Tibial nerve (tissue), 4 donors: ENCODE results near the gene EXOC3. TPM values are rescaled to one million over a fixed set of nuclear protein-coding genes. Genes with fewer than 3 reads are reported as not detected.
"Not testable (repeated sequence)": the region's sequence is repeated elsewhere in the genome, so short reads cannot be mapped to it uniquely, and the experiment has no call there.

ENCODE experiments used
- DNase-seq, 2 donors: peaks; one replicate each; pipeline ENCODE4 v3.0.0-alpha.2; 2019; ENCODE audit warnings: low spot score in 2 of 2
- H3K27ac ChIP-seq, 4 donors: fragments of 200-600 bp; sonication (generic) in 3 of 4; one replicate each; pipeline ENCODE4 v1.5.1; 2017 to 2019; ENCODE audit warnings: mild to moderate bottlenecking in 1 of 4
- H3K27me3 ChIP-seq, 2 donors: fragments of 200-600 bp; sonication (generic) in 1 of 2; one replicate each; pipeline versions ENCODE4 v1.5.1 to v1.6.0; 2017 to 2019
- H3K36me3 ChIP-seq, 3 donors: fragments of 200-600 bp; sonication (generic); one replicate each; pipeline ENCODE4 v1.5.1; 2018 to 2019
- H3K4me1 ChIP-seq, 4 donors: fragments of 200-600 bp; sonication (generic) in 3 of 4; one replicate each; pipeline ENCODE4 v1.5.1; 2017 to 2019
- H3K4me3 ChIP-seq, 4 donors: fragments of 200-600 bp; sonication (generic) in 3 of 4; one replicate each; pipeline ENCODE4 v1.5.1; 2017 to 2019; ENCODE audit warnings: mild to moderate bottlenecking in 1 of 4, moderate library complexity in 1 of 4
- H3K9me3 ChIP-seq, 4 donors: fragments of 200-600 bp; sonication (generic) in 3 of 4; one replicate each; pipeline ENCODE4 v1.5.1; 2017 to 2019
- EP300 ChIP-seq, 2 donors: sonication (generic); formaldehyde crosslinking; IDR thresholded peaks; one replicate each; pipeline ENCODE4 v1.6.1; 2017; ENCODE audit warnings: antibody characterized with exemption in 2 of 2, mild to moderate bottlenecking in 1 of 2
- POLR2A ChIP-seq, 2 donors: fragments of 450-650 bp; IDR thresholded peaks; one replicate each; pipeline ENCODE4 v1.6.1; 2017; ENCODE audit warnings: antibody characterized with exemption in 2 of 2, mild to moderate bottlenecking in 2 of 2, moderate library complexity in 2 of 2
- WGBS, 2 donors: methylation state at CpG; one replicate each; pipeline ENCODE4 v1.1.5; 2018; 5-methylcytosine and 5-hydroxymethylcytosine counted together
- total RNA-seq, 4 donors: library from RNA; depleted of rRNA; stranded (reverse); fragments of >200 nt; gene quantifications; one replicate each; pipeline ENCODE4 v1.1.0, GENCODE V29; 2016
- TF ChIP-seq, protein P1 (sequence below), 5 experiments: fragments of 200-600 bp in 3 of 5; fragments of 450-650 bp in 2 of 5; sonication (generic) in 3 of 5; IDR thresholded peaks; one replicate each; pipeline ENCODE4 v1.5.1; 2016 to 2019; ENCODE audit warnings: antibody characterized with exemption in 5 of 5, mild to moderate bottlenecking in 3 of 5, moderate library complexity in 2 of 5

EXOC3 gene
- total RNA-seq, 4 donors from 2014 or later = 53.5 to 98.4 (median 58.8) TPM

DNA sequence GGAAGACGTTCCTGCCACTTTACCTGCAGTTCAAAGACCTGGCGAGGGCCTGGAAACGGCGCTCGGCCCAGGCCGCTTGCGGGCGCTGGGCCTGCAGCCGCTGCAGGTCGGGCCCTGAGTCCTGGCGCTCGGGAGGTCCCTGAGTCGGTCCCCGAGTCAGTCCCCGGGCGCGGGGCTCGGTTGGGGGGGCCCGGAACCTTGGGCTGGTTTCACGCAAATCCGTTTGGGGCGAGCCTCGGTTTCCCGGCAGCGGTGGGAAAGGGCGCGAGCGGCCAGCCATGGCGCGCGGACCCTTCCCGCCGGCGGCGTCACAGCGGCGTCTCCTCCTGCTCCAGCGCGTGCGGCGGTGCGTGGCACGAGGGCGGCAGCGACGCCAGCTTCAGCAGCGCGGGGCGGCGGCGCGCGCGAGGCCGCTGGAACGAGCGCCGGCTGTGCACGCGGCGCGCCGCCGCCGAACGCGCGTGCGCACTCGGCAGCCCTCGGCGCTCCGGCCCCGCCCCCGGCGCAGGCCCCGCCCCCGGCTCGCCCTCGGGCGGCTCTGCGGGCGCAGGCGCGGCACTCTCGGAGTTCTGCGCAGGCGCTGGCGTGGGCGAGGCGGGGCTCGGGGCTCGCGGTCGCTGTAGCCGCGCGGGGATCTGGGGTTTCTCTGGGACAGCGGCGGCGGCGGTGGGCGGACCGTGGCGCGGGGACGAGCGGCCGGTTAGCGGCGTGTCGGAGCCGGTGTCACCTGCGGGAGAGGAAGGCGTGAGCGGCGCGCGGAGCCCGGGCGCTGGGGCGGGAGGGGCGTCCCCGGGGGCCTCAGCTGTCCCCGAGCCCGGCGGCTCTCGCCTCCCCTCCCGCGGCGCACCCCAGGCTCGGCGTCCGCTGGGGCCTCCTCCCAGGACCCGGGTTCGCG lies 29.9 kb downstream of the EXOC3 start:
- peaks cover 0 to 33% of the 10 kb centered on the region in 2 donors for H3K27me3 ChIP-seq
- H3K4me1 ChIP-seq = peaks cover 0 to 40% (median 24%) of the 10 kb centered on the region in 4 donors
- H3K36me3 ChIP-seq = peaks cover 0 to 37% (median 0%) of the 10 kb centered on the region in 3 donors
- TF ChIP-seq, protein P1, sequence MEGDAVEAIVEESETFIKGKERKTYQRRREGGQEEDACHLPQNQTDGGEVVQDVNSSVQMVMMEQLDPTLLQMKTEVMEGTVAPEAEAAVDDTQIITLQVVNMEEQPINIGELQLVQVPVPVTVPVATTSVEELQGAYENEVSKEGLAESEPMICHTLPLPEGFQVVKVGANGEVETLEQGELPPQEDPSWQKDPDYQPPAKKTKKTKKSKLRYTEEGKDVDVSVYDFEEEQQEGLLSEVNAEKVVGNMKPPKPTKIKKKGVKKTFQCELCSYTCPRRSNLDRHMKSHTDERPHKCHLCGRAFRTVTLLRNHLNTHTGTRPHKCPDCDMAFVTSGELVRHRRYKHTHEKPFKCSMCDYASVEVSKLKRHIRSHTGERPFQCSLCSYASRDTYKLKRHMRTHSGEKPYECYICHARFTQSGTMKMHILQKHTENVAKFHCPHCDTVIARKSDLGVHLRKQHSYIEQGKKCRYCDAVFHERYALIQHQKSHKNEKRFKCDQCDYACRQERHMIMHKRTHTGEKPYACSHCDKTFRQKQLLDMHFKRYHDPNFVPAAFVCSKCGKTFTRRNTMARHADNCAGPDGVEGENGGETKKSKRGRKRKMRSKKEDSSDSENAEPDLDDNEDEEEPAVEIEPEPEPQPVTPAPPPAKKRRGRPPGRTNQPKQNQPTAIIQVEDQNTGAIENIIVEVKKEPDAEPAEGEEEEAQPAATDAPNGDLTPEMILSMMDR (IDR thresholded peaks at IDR 0.05) = peak in 1 of 5 experiments; percentile 17
- TF ChIP-seq EP300 (IDR thresholded peaks at IDR 0.05) = peak in 1 of 2 donors; percentile 69
- peak in 1 of 2 donors; percentile 70 for TF ChIP-seq POLR2A (IDR thresholded peaks at IDR 0.05)
- H3K9me3 ChIP-seq = no peaks in the 10 kb centered on the region
- peak overlapping the region; percentile 75 to 88 (median 84) for H3K27ac ChIP-seq
- H3K4me3 ChIP-seq = peak overlapping the region; percentile 70 to 96 (median 78)
- whole genome bisulfite sequencing, 2 donors = 3% methylated on average over 74 of the region's 137 CpGs; no CpG with 5 or more reads in 1 of the 2 donors
- DNase-seq = peak; percentile 62 to 73

DNA sequence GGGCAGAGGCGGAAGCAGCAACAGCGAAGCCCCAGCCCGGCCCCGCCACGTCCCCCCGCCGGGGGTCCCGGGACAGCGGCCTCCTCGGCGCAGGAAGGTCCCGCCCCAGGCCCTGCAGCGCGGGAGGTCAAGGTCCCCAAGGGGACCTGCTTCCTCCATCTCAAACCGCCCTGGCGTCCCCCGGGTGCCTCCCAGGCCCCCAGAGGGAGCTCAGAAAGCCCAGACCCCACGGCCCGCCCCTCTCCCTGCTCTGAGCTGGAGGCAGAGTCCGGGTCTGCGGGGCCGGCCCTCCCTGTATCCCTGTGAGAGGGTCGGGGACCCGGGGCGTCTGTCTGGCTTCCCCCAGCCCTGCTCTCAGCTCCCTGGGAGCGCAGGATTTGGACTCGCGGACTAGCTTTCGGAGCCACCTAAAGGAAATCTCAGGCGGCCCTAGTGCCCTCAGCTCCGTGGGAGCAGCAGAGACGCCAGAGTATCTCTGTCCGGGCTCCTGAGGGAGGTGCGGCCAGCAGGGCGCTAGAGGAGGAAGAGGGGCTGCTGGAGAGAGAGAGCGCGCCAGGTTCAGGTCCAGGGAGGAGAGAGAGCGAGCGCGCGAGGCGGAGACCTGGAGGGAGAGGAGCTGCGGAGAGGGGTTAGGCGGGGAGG lies 30.7 kb downstream of the EXOC3 start:
- H3K9me3 ChIP-seq = no peaks in the 10 kb centered on the region
- peaks cover 0 to 40% (median 24%) of the 10 kb centered on the region in 4 donors for H3K4me1 ChIP-seq
- H3K36me3 ChIP-seq = peaks cover 0 to 32% (median 0%) of the 10 kb centered on the region in 3 donors
- TF ChIP-seq POLR2A (IDR thresholded peaks at IDR 0.05) (no peak), EP300 (IDR thresholded peaks at IDR 0.05) (no peak)
- TF ChIP-seq, protein P1 (IDR thresholded peaks at IDR 0.05) = no peak
- peaks cover 0 to 40% of the 10 kb centered on the region in 2 donors for H3K27me3 ChIP-seq
- DNase-seq = peak in 1 of 2 donors; percentile 13
- H3K4me3 ChIP-seq = peak overlapping the region; percentile 67 to 96 (median 74)
- 4 to 15% methylated on average over 22 to 30 of the region's 44 CpGs for WGBS, 2 donors
- peak overlapping the region; percentile 39 to 88 (median 82) for H3K27ac ChIP-seq

GRCh38 chr5:474232-474839 lies 31.4 kb downstream of the EXOC3 start:
- not testable (repeated sequence) for H3K27ac ChIP-seq, DNase-seq
- WGBS, 2 donors = 22 to 23% methylated on average over 16 to 18 of the region's 50 CpGs

GRCh38 chr5:474840-475661 lies 32.1 kb downstream of the EXOC3 start:
- no peaks in the 10 kb centered on the region for H3K9me3 ChIP-seq
- H3K27ac ChIP-seq = no peak overlapping the region
- H3K36me3 ChIP-seq = peaks cover 0 to 30% (median 0%) of the 10 kb centered on the region in 3 donors
- DNase-seq = no peak
- WGBS, 2 donors = 28 to 45% methylated on average over 38 to 50 of the region's 50 CpGs
- peaks cover 0 to 40% (median 24%) of the 10 kb centered on the region in 4 donors for H3K4me1 ChIP-seq
- H3K27me3 ChIP-seq = peaks cover 0 to 54% of the 10 kb centered on the region in 2 donors
- TF ChIP-seq EP300 (IDR thresholded peaks at IDR 0.05) = no peak
- TF ChIP-seq POLR2A (IDR thresholded peaks at IDR 0.05) = no peak
- TF ChIP-seq, protein P1 (IDR thresholded peaks at IDR 0.05) = no peak
- H3K4me3 ChIP-seq = peak overlapping the region in 2 of 4 donors; percentile 9 to 17

More at GRCh38 chr5:474232-474839, 31.4 kb downstream of the EXOC3 start:
- H3K9me3 ChIP-seq = not testable (repeated sequence)
- Histone ChIP-seq H3K4me1 (peaks cover 0 to 40% (median 24%) of the 10 kb centered on the region in 4 donors), H3K27me3 (peaks cover 0 to 47% of the 10 kb centered on the region in 2 donors), H3K4me3 (peak overlapping the region in 3 of 4 donors; percentile 9 to 79 (median 70)), H3K36me3 (peaks cover 0 to 30% (median 0%) of the 10 kb centered on the region in 3 donors)
